ENCODE results near the gene POLD2.

POLD2 gene

GRCh38 chr7:44128721-44129582 is 5.6 kb upstream of the POLD2 start:
- TF ChIP-seq SIN3A (IDR thresholded peaks at IDR 0.05; ENCODE audit: borderline replicate concordance, insufficient read depth, low read length), result no peak
- no peak for TF ChIP-seq FOXP2 (optimal IDR thresholded peaks at IDR 0.05; ENCODE audit: borderline replicate concordance, extremely low read depth, extremely low read length, insufficient read depth)
- TF ChIP-seq POLR2AphosphoS5 (IDR thresholded peaks at IDR 0.05; ENCODE audit: low read depth, low read length), result no peak
- no peak for TF ChIP-seq REST (IDR thresholded peaks at IDR 0.05; ENCODE audit: insufficient read depth in 1 of 2, low read depth in 2 of 2, low read length in 2 of 2)
- TF ChIP-seq TAF1 (IDR thresholded peaks at IDR 0.05; ENCODE audit: borderline replicate concordance, insufficient read depth, low read length), result no peak

- TF ChIP-seq TAF1 (IDR thresholded peaks at IDR 0.05; ENCODE audit: borderline replicate concordance, insufficient read depth, low read length) (no peak), POLR2AphosphoS5 (IDR thresholded peaks at IDR 0.05; ENCODE audit: low read depth, low read length) (no peak), SIN3A (IDR thresholded peaks at IDR 0.05; ENCODE audit: borderline replicate concordance, insufficient read depth, low read length) (no peak), REST (IDR thresholded peaks at IDR 0.05; ENCODE audit: insufficient read depth in 1 of 2, low read depth in 2 of 2, low read length in 2 of 2) (no peak), FOXP2 (optimal IDR thresholded peaks at IDR 0.05; ENCODE audit: borderline replicate concordance, extremely low read depth, extremely low read length, insufficient read depth) (no peak)
Observed at GRCh38 chr7:44127161-44127560, 3.8 kb upstream of the POLD2 start.

GRCh38 chr7:44124822-44125202 is 1.5 kb upstream of the POLD2 start:
- TF ChIP-seq FOXP2 (optimal IDR thresholded peaks at IDR 0.05; ENCODE audit: borderline replicate concordance, extremely low read depth, extremely low read length, insufficient read depth) (no peak), REST (IDR thresholded peaks at IDR 0.05; ENCODE audit: insufficient read depth in 1 of 2, low read depth in 2 of 2, low read length in 2 of 2) (no peak), POLR2AphosphoS5 (IDR thresholded peaks at IDR 0.05; ENCODE audit: low read depth, low read length) (no peak), SIN3A (IDR thresholded peaks at IDR 0.05; ENCODE audit: borderline replicate concordance, insufficient read depth, low read length) (no peak), TAF1 (IDR thresholded peaks at IDR 0.05; ENCODE audit: borderline replicate concordance, insufficient read depth, low read length) (no peak)

- TF ChIP-seq SIN3A (IDR thresholded peaks at IDR 0.05; ENCODE audit: borderline replicate concordance, insufficient read depth, low read length), result no peak
- no peak; the same call in 1 of the 2 replicates for TF ChIP-seq POLR2AphosphoS5 (IDR thresholded peaks at IDR 0.05; ENCODE audit: low read depth, low read length)
- TF ChIP-seq REST (IDR thresholded peaks at IDR 0.05; ENCODE audit: insufficient read depth in 1 of 2, low read depth in 2 of 2, low read length in 2 of 2), result no peak
- TF ChIP-seq FOXP2 (optimal IDR thresholded peaks at IDR 0.05; ENCODE audit: borderline replicate concordance, extremely low read depth, extremely low read length, insufficient read depth), result no peak
- TF ChIP-seq TAF1 (IDR thresholded peaks at IDR 0.05; ENCODE audit: borderline replicate concordance, insufficient read depth, low read length), result no peak
Observed at GRCh38 chr7:44122529-44122928, 819 bp downstream of the POLD2 start.
